GM21723 (cell line): Measurements from ENCODE around the gene C4orf51.

Source experiments
- ATAC-seq: cut with Tn5 transposase; IDR thresholded peaks from one replicate; pipeline ENCODE4 v1.9.1; 2021; ENCODE audit warnings: mild to moderate bottlenecking, moderate library complexity; ENCODE audit not compliant: unreplicated experiment

The C4orf51 gene

GRCh38 chr4:145743641-145744040 is 63.7 kb downstream of the C4orf51 start:
- ATAC-seq, result no peak

GRCh38 chr4:145755802-145756201 is 75.9 kb downstream of the C4orf51 start:
- no peak for ATAC-seq

GRCh38 chr4:145756244-145756643 is 76.3 kb downstream of the C4orf51 start:
- no peak for ATAC-seq

GRCh38 chr4:145757188-145757587 is 77.2 kb downstream of the C4orf51 start:
- no peak for ATAC-seq

- no peak for ATAC-seq
Observed at GRCh38 chr4:145760176-145760575, 80.2 kb downstream of the C4orf51 start.

- no peak for ATAC-seq
Observed at GRCh38 chr4:145760961-145761929, 81.3 kb downstream of the C4orf51 start.

GRCh38 chr4:145762719-145763118 is 82.8 kb downstream of the C4orf51 start:
- ATAC-seq, result no peak

GRCh38 chr4:145763399-145763798 is 83.5 kb downstream of the C4orf51 start:
- no peak for ATAC-seq

GRCh38 chr4:145766273-145766672 is 86.3 kb downstream of the C4orf51 start:
- no peak for ATAC-seq

- no peak for ATAC-seq
Observed at GRCh38 chr4:145769450-145770037, 89.6 kb downstream of the C4orf51 start.

GRCh38 chr4:145770124-145770523 is 90.2 kb downstream of the C4orf51 start:
- no peak for ATAC-seq

GRCh38 chr4:145772347-145772746 is 92.4 kb downstream of the C4orf51 start:
- ATAC-seq, result no peak

GRCh38 chr4:145773581-145774234 is 93.8 kb downstream of the C4orf51 start:
- ATAC-seq, result peak; percentile 89

- ATAC-seq, result no peak
Observed at GRCh38 chr4:145774473-145774872, 94.5 kb downstream of the C4orf51 start.

- ATAC-seq, result no peak
Observed at GRCh38 chr4:145775406-145775805, 95.5 kb downstream of the C4orf51 start.

- ATAC-seq, result no peak
Observed at GRCh38 chr4:145776208-145776607, 96.3 kb downstream of the C4orf51 start.

GRCh38 chr4:145779319-145779801 is 99.4 kb downstream of the C4orf51 start:
- ATAC-seq, result no peak

GRCh38 chr4:145781351-145781750 is 101.4 kb downstream of the C4orf51 start:
- no peak for ATAC-seq
